Stromal cell of bone marrow (primary cell): Measurements from ENCODE around the gene ABTB2.

ENCODE experiments used
- DNase-seq: peaks from one replicate; pipeline ENCODE4 v3.0.0-alpha.2; 2012; ENCODE audit warnings: low read depth

ABTB2 gene

DNA sequence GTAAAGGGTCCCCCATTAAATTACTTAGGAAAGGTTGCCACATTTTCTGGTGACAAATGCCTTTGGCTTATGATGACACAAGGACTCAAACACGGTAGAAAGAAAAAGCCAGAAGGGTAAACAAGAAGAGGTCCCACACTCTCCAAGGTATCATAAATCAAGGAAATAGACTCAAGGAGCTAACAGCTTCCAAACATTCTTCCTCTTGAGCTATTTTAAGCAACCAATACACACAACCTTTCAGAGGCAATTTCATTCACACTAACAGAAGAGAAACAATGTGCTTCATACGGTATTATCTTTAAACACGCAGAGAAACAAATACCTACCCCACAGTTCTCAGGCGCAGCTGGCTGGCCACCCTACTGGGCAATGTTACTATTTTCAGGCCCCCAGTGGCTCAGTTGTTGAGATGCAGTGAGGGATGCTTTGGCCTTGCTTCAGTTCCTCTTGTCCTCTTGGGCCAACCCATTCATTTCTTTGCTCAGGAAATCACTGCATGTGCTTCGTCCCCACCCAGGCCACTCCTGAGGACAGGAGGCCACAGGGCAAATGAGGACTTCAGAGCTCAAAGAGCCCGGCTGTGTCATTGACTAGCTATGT is 15.8 kb downstream of the ABTB2 start:
- DNase-seq: no peak

DNA sequence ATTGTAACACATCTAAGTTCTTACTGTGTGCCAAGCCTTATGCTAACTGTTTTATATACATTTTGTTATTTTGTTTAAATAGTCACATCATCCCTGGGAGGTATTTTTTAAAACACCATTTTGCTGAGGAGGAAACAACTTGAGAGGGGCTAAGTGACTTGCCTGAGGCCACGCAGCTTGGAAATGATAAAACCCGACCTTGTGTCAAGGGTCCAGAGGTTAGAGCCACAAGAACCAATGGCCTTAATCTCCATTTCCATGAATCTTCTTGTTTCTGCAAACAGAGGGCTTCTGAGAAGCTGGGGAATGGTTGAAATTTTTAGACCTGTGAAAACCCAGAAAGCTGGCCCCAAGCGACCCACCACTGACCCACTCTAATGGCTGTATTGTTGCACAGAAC is 16.7 kb downstream of the ABTB2 start:
- DNase-seq: no peak

DNA sequence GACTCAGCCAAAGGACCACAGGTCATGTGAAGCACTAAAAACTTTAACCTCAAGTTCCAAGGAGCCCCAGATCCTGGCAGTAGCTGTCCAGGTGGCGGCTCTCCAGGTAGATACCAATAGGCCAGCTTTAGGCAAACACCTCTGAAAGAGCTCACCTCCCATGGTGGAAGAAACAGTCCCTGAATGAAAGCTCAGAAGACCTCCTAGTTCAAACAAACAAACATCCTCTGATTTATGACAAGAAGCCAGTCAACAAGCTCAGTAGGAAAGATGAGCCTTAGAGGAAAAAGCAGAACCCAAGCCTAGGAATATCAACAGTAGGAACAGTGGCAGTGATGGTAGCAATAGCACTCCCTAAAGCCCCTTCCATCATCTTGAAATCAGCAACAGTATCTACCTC is 17.2 kb downstream of the ABTB2 start:
- DNase-seq: no peak

DNA sequence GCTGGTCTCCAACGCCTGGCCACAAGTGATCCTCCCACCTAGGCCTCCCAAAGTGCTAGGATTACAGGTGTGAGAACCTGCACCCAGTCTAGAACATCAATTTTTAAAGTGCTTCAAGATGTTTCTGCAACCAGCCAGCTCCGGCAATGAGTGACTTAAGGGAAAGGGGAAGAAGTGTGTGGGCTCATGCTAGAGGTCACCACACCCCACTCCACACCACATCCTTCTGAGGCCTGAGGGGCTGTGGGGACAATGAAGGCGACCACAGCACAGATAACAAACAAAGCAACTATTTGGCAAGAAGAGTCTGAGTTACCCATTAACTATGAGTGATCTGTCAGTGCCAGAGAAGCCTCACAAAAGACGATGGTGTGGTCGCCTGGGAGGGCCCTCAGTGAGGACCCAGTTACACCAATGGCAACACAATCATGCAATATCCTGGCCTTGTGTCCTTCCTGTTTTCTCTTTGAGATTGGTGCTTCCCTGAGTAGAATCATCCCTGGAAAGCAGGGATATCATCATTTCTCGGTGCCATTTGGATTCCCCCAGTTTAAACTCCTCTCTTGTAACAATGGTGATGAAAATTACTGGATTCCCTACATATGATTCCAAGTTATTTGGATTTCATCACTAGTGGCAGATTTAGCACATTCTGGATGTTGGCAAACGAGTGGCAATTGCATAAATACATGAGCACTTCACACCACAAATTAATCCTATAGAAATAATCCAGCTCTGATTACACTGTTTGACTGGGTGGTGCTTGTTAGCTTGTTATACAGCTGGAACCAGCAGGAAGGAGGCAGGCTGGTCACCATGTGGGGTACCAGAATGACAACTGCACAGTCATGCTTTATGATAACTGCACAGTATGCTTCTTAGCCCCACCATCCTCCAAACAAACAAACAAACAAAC is 18.4 kb downstream of the ABTB2 start:
- no peak for DNase-seq

DNA sequence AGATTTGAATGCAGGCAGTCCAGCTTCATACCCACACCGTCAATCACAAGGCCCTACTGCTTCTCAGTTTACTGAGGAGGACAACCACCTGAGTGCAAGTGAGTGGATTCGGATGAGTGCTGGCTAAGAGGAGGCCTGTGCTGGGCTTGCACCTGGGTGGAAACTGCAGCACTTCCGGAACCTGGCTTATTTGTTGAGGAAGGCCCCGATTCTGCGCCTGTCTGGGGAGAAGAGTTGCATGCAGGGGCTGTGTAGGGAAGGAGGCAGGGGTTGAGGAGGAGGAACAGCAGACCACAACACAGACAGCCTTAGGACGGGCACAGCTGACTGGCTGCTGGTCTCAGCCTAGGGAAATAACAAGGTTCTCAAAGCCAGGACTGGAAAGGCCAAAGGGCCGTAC is 20.8 kb downstream of the ABTB2 start:
- DNase-seq: no peak

DNA sequence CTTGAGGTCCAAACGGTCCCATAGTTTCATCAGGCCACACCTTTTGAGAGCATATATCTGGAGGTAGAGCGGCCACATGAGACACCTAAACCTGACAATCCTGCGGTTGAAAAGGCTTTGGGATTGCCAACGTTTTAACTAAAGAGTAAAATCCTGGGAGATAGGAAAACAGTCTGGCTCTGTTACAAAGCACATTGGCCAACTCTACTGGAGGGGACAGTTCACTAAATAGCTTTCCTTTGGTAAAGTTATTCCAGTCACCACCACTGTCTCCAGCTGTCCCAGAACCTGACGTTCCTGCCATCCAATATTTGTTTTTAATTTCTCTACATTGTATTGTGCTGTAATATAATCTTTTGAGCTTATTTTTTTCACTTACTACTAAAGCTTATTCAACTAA is 22.0 kb downstream of the ABTB2 start:
- DNase-seq: no peak

DNA sequence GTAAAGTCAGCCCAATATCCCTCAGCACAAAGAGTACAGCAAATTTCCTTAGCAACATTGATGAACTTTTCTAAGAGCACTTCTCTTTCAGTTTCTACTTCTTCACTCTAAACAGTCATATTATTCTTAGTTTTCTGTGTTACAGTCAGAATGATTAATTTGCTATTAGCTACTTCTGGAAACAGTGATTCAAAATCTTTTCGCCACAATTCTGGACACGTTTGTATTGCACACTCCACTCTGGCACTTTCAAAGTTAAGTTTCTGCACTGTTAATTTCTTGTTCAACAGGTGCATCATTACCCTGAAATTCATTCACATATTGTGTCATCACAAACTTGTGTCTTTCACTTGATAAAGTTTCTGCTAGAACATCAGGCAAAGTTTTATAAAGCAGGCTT is 22.5 kb downstream of the ABTB2 start:
- DNase-seq: no peak

DNA sequence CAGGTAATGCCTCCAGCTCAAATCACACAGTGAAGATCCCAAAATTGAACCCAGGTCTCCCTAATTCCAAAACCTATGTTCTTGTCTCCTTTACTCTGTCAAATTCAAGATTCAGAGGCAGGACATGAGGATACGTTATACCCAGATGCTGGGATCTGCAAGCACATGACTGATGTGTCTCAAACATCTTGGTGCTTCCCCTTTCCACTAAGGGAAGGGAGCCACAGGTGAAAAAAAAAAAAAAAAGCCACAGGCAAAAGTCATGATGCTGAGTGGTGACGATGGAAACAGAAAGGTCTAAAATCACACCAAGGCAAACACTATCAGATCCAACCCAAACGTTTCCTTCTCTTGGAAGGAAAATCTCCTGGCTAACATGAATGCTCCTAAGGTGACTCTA is 24.0 kb downstream of the ABTB2 start:
- DNase-seq: no peak

DNA sequence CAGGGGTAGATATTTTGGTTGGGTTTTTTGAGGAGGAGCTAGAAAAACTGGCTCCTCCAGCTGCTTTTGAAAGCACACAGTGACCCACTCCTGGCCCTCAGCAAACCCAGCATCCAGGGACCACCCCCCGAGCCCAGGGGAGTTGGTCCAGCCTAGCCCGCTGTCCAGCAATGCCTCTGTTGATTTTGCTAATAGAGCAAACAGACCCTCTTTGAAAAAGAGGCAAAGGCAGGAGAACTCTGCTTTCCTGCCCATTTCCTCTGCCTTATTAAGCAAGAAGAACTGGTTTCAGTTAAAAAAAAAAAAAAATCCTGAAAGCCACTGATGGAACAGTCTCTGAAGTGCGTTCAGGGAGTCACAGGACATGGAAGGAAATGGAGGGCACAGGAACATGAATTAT is 25.3 kb downstream of the ABTB2 start:
- no peak for DNase-seq

DNA sequence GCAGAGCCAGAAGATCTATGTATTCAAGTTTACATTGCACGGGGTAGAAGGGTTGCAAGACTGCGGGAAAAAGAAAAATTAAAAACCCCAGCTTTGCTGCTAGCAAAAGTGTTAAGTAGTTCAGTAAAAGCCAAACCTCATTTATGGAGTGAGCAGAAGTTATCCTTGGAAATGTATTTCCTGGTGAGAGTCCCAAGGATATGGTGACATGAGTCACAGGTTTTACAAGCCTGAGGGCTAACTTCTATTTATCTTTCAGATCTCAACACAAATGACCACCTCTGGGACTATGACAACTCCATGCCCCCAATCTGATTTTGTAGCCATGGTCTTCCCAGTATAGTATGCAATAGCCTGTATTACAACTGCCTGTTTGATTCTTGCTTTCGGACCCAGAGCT is 26.1 kb downstream of the ABTB2 start:
- no peak for DNase-seq

DNA sequence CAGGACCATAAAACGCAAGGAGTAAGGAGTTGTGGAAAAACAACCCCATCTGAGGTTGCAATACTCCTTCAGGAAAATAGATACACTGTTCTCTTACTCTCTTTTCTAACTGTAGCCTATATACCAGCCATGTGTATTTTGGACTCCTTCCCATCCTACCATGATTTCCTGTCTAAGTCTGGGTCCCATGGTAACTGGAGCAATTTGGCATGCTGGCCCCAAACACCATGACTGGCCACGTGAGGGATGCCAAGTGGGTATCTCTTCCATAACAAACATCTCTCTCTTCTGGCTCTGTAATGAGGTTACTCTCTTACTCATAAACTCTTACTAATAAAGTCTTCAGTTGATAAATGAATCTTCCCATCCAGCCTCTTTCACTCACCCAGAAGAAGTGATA is 26.5 kb downstream of the ABTB2 start:
- peak; percentile 90 for DNase-seq

DNA sequence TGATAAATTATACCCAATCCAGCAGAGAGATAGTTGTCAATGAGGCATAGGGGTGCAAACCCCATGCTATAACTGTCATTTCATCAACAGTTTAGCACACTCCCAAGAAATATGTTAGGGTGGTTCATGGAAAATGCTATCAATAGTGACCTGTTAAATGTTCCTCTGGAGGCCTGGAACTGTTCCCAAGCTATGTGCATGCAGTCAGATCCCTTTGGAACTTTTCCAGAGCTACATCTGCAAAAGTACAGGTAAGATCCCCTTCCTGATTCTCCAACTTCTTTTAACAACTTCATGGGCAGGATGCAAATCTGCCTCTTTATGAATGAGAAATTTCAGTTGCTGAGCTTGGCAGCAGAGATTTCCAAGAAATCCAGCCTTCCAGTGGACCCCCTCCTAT is 27.2 kb downstream of the ABTB2 start:
- no peak for DNase-seq

DNA sequence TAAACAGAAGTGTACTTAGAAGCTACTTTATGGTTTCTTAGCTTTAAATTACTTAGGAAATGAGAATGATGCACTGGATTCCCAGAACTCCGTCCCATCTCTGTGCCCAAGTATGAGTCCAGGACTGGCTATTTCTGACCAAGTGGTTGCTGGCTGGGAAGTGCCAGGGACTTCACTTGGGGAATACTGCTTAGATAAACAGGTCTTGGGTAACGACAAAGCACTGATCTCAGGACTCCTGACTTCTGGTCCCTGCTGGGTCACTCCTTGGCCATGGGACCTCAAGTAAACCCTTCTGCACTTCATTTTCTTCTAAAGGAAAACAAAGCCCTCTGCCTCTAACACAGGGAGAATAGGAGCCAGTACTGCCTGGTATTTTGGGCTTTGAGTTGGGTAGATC is 27.9 kb downstream of the ABTB2 start:
- DNase-seq: no peak

DNA sequence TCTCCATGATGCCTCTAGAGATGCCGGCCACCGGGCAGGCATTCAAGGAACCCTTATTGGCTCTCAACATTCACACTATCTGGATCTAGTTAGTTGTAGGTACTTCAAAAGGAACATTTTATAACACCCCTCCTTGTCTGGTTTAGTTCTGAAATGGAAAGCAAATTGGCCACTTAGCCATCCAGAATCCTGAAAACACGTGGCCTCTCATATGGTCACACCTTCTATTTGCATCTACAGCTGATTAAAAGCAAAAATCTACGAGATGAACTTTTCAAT is 29.2 kb downstream of the ABTB2 start:
- DNase-seq: no peak

DNA sequence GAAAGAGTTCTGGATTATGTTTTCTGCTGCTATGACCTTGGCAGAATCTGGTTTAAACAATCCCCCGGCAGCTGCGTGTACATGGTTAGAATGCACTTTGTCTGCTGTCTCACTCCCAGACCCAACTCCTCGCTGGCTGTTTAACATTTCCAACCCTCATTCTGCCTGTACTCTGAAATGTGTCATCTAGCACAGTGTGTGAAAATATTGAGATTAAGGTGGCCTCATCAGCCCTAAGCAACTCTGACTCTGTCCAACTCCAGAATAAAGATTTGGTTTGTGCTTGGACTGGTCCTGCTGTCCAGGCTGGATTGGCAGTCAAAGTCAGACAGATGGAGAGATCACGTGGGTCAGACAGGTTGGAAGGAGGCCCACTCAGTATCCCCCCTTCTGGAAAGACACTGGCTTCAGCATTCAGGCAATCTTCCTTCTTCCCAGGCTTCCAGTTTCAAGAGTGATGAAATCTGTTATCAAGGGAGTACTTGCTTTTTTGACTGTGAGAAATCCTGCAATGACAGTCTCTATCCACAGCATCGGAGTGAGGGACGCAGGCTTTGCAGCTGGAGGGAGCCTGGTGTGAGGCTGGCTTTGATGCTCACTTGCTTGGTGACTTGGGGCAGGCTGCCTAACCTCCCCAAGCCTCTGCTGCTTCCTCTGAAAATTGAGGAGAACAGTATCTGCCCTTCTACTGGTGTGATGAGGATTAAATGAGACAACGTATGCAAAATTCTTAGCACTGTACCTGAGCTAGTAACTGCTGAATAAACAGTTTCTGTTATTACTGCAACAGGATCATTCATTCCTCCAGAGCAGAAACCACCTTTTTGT is 29.8 kb downstream of the ABTB2 start:
- no peak for DNase-seq

DNA sequence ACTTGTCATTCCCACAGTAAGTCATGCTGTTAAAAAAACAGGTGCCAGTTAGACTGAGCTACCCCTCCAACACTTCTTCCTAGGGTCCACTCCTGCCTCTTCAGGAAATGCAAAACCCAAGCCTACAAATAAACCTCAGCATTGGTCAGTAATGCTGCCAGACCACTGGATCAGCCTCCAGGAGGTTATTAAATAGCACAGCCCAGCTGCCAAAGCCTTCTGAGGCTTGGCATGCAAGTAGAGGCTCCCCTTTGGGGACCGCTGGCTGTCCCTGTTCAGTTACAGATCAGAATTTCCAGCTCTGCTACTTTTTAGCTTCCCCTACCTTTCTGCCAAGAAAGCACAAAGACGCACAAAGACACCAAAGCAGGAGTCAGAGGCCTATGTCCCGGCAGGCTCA is 33.3 kb downstream of the ABTB2 start:
- no peak for DNase-seq

DNA sequence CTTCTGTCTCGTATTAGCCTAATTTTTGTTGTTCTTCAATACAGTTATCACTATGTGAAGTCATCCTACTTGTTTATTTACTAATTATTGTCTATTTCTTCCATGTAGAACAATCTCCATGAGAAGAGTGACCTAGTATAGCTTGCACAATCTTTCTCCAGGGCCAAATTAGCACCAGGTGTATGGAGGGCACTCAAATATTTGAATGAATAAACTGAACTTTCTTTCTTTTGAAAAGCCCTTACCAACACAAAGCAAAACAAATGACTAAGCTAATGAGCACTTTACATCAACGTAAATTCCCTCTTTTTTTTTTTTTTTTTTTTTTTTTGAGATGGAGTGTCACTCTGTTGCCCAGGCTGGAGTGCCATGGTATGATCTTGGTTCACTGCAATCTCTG is 34.2 kb downstream of the ABTB2 start:
- DNase-seq: no peak

DNA sequence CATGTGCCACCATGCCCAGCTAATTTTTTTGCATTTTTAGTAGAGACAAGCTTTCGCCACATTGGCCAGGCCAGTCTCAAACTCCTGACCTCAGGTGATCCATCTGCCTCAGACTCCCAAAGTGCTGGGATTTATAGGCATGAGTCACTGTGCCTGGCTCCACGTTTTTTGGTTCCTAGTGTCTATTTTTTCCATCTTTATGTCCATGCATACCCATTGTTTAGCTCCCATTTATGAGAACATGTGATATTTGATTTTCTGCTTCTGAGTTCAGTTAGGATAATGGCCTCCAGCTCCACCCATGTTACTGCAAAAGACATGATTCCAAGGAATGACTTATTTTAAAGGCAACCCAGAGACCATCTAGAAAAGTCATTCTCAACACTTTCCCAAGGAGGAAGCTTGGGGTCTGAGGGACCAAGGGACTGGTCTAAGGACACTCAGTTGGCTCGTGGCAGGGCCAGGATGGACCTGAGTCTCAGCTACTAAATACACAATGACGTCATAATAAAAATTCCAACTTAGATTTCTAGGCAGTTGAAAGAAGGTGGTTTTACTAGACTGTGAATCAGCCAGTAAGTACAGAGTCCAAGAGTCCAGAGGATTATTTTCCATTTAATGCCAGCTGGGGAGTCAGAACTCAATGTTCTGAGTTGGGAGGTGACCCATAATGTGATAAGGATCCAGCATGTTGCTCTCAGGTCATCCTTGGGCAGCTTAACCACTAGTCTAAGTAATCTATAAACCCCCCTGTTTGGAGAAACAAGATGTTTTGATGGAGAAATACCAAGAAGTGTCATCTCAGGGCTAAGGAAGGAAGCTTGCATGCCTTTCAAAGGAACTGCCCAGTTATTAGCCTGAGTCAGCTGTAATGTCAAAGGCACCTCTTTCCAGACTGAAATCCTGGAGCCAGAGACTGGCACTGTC is 39.4 kb downstream of the ABTB2 start:
- no peak for DNase-seq

DNA sequence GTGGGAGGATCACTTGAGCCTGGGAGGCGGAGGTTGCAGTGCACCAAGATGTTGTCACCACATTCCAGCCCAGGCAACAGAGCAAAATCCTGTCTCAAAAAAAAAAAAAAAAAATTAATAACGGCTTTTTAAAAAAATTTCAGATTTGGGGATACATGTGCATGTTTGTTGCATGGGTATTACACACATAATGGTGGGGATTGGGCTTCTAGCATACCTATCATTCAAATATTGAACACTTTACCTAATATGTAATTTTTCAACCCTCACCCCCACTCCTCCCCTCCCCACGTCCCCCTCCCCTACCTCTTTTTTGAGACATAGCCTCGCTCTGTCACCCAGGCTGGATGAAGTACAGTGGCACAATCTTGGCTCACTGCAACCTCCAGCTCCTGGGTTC is 40.1 kb downstream of the ABTB2 start:
- no peak for DNase-seq

DNA sequence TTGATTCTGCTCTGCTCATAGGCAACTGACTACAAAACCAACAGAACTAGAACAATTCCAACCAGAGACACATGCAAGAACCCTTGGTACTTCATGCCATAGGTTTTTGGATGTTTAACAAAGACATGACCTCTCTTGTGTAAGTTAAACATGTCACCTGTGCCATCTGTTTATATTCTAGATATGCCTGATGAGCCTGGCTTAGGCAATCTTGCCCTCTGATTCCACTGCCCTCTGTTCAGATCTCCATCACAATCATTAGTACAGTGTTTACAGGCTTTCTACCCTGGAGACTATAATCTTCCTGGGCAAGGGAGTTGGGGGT is 40.8 kb downstream of the ABTB2 start:
- no peak for DNase-seq

DNA sequence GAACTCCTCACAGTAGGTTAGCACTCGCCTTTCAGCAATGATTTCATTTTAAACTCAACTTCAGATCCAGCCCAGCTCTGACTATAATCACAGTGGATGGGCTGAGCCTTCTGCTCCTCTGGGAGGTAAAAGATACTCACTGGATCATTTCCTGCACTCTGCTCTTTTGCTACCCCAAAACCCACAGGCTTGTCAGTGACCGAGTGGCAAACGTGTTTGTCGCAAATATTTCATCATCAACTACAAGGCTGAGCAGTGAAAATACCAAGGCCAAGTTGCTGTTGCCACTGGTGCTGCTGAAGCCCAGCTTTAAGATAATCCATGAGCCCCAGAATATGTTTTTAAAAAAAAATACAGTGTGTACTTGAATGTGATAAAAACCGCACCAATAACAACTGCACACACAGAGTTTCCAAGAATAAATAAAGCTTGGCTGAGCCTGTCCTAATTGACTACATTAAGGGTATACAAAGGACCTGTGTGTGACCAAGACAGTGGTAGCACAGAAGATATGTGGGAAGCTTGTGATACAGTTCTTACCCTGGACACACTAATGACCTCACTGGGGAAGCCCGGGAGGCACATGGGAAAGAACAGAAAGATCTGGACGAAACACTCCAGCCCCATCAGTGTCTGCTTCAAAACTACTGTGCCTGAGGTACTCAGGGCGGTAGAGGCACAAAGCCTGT is 41.3 kb downstream of the ABTB2 start:
- DNase-seq: no peak

DNA sequence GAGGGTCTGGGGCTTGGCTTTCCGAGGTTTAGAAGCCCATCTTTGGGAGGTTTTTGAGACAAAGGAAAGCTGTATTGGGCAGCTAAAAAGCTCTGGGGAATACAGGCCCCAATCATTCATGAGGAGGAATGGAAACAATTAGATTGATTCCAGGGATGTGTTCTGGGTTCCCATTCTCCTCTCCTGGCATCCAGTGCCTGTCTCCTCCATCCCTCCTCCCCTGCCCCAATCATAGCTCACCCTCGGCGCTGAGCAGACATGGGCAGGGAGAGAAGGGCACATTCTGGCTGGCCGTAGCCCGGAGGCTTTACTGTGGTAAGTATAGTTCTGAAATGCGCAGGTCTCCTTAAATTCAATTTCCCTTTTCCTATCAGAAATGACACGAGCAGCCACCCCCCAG is 42.4 kb downstream of the ABTB2 start:
- DNase-seq: no peak
